Measurements from ENCODE around the gene SNX33.

The SNX33 gene

GRCh38 chr15:75656813-75657212, 9.1 kb downstream of the SNX33 start:
- no peak for TF ChIP-seq CTCF (conservative IDR thresholded peaks at IDR 0.05; ENCODE audit: low read depth, low read length)
- H3K4me3 ChIP-seq (ENCODE audit: low read length), result no peak overlapping the region
- DNase-seq (ENCODE audit: low read depth), result no peak

- H3K4me3 ChIP-seq (ENCODE audit: low read length), result no peak overlapping the region
- DNase-seq (ENCODE audit: low read depth), result no peak
- TF ChIP-seq CTCF (conservative IDR thresholded peaks at IDR 0.05; ENCODE audit: low read depth, low read length), result no peak
Observed at GRCh38 chr15:75659141-75659771, 11.5 kb downstream of the SNX33 start.

GRCh38 chr15:75659928-75660645, 12.4 kb downstream of the SNX33 start:
- no peak for TF ChIP-seq CTCF (conservative IDR thresholded peaks at IDR 0.05; ENCODE audit: low read depth, low read length)
- H3K4me3 ChIP-seq (ENCODE audit: low read length), result no peak overlapping the region
- no peak for DNase-seq (ENCODE audit: low read depth)

- peak; percentile 87 for DNase-seq (ENCODE audit: low read depth)
- no peak for TF ChIP-seq CTCF (conservative IDR thresholded peaks at IDR 0.05; ENCODE audit: low read depth, low read length)
- no peak overlapping the region for H3K4me3 ChIP-seq (ENCODE audit: low read length)
Observed at GRCh38 chr15:75661100-75661755, 13.5 kb downstream of the SNX33 start.

GRCh38 chr15:75661756-75662140, 14.0 kb downstream of the SNX33 start:
- no peak for TF ChIP-seq CTCF (conservative IDR thresholded peaks at IDR 0.05; ENCODE audit: low read depth, low read length)
- H3K4me3 ChIP-seq (ENCODE audit: low read length), result no peak overlapping the region
- DNase-seq (ENCODE audit: low read depth), result no peak

GRCh38 chr15:75662823-75663519, 15.3 kb downstream of the SNX33 start:
- no peak for TF ChIP-seq CTCF (conservative IDR thresholded peaks at IDR 0.05; ENCODE audit: low read depth, low read length)
- H3K4me3 ChIP-seq (ENCODE audit: low read length), result no peak overlapping the region
- no peak for DNase-seq (ENCODE audit: low read depth)
